ENCODE results near the gene HIVEP3.

Gene HIVEP3

DNA sequence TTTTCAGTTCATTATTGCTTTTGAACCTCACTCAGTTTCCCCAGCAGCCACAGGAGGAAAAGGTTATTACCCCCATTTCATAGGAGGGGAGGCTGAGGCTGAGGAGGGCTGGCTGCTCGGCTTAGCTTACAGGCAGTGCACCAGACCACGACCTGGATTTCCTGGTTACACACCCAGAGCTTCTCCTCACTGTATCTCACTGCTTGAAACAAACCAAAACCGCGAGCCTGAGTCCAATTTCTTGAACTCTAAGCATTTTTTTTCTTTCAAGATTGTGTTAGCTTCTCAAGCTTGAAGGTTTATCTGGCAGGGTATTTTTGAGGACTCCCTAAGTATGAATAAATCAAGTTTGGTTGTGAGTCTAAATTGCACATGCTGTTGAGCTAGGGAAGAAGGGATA, 245.3 kb downstream of the HIVEP3 start:
- Histone ChIP-seq H3K9me3 (ENCODE audit: low read length) (no peaks in the 10 kb centered on the region), H3K4me2 (ENCODE audit: low read length) (peak overlapping the region; percentile 62), H3F3A (ENCODE audit: insufficient read depth, low read length) (no peaks in the 10 kb centered on the region), H3K27ac (ENCODE audit: low read depth, low read length, poor library complexity, severe bottlenecking) (peak overlapping the region; percentile 66), H3K36me3 (ENCODE audit: insufficient read depth, low read length) (no peaks in the 10 kb centered on the region), H4K20me1 (ENCODE audit: insufficient read depth, low read length) (no peaks in the 10 kb centered on the region), H3K79me2 (ENCODE audit: insufficient read depth, low read length) (no peaks in the 10 kb centered on the region), H3K27me3 (ENCODE audit: insufficient read depth, low read length) (no peaks in the 10 kb centered on the region), H3K4me1 (ENCODE audit: insufficient read depth, low read length, severe bottlenecking) (peaks cover 26% of the 10 kb centered on the region), H3K9ac (ENCODE audit: low read length) (peak overlapping the region; percentile 23; the same call in 1 of the 2 replicates), H3K4me3 (ENCODE audit: low read depth, low read length, poor library complexity, severe bottlenecking) (peak overlapping the region; percentile 33), H2AFZ (ENCODE audit: low read length) (no peak overlapping the region), H3K9me2 (ENCODE audit: low read depth, low read length) (no peaks in the 10 kb centered on the region)
- TF ChIP-seq EZH2 (IDR thresholded peaks at IDR 0.05; ENCODE audit: borderline replicate concordance, low read length) (no peak), CTCF (IDR thresholded peaks at IDR 0.05; ENCODE audit: low read length) (no peak)

DNA sequence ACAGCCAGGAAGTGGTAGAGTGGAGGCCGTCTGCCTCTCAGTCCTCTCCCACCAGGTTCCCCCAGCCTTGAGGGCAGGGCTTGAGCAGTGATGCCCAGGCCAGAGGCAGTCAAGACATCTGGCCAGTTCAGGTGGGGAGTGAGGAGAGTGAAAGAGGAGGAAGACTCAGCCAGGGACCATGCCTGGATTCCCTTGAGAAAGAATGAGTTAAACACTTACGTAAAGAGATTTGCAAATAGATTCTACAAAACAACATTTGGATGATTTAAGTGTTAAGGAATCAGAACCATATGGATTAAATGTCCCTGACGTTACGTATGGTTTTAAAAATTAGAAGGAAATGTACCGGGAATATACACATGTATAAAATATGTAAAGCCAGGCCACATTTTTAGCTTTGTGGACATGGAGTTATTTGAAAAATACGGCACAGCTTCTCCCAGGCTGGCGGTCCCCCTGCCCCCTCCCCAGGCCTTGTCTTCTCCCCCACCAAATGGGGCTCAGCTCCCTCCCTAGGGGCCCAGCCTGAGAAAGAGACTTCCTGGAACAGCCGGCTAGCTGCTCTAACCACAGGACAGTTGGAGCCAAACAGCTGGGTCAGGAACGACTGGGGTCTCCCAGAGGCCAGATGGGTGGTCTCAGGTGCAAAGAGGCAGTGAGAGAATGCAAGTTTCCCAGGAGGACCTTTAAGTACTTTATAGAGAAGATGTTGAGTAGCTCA, 245.9 kb downstream of the HIVEP3 start:
- no peaks in the 10 kb centered on the region for H3K9me3 ChIP-seq (ENCODE audit: low read length)
- no peaks in the 10 kb centered on the region for H3K79me2 ChIP-seq (ENCODE audit: insufficient read depth, low read length)
- H3K36me3 ChIP-seq (ENCODE audit: insufficient read depth, low read length): no peaks in the 10 kb centered on the region
- no peaks in the 10 kb centered on the region for H3K9me2 ChIP-seq (ENCODE audit: low read depth, low read length)
- H2AFZ ChIP-seq (ENCODE audit: low read length): no peak overlapping the region
- H3K9ac ChIP-seq (ENCODE audit: low read length): peak overlapping the region; percentile 23; the same call in 1 of the 2 replicates
- H3K4me3 ChIP-seq (ENCODE audit: low read depth, low read length, poor library complexity, severe bottlenecking): no peak overlapping the region
- no peaks in the 10 kb centered on the region for H4K20me1 ChIP-seq (ENCODE audit: insufficient read depth, low read length)
- H3F3A ChIP-seq (ENCODE audit: insufficient read depth, low read length): no peaks in the 10 kb centered on the region
- H3K27me3 ChIP-seq (ENCODE audit: insufficient read depth, low read length): no peaks in the 10 kb centered on the region
- TF ChIP-seq CTCF (IDR thresholded peaks at IDR 0.05; ENCODE audit: low read length) (no peak), EZH2 (IDR thresholded peaks at IDR 0.05; ENCODE audit: borderline replicate concordance, low read length) (no peak)
- peaks cover 23% of the 10 kb centered on the region for H3K4me1 ChIP-seq (ENCODE audit: insufficient read depth, low read length, severe bottlenecking)
- H3K4me2 ChIP-seq (ENCODE audit: low read length): peak overlapping the region; percentile 62
- peak overlapping the region; percentile 66 for H3K27ac ChIP-seq (ENCODE audit: low read depth, low read length, poor library complexity, severe bottlenecking)

DNA sequence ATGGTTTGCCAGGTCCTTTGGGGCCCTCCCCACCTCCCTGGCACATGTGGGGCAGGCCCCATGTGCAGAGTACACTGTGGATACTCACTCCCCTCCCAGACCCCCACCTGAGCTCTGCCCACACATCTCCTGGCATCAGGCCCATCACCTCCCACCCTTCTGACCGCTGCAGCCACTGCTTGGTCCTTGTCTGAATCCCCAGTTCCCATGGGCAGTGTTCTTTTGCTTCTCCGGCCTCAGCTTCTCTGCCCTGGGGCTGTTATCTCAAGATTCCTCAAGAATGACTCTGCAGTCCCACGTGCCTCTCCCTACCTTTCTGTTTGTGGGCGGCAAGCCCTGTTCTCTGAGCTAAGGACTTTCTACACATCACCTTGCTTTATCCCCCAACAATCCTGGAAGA, 246.5 kb downstream of the HIVEP3 start:
- H3K79me2 ChIP-seq (ENCODE audit: insufficient read depth, low read length): no peaks in the 10 kb centered on the region
- no peak overlapping the region for H3K27ac ChIP-seq (ENCODE audit: low read depth, low read length, poor library complexity, severe bottlenecking)
- no peaks in the 10 kb centered on the region for H3K27me3 ChIP-seq (ENCODE audit: insufficient read depth, low read length)
- no peaks in the 10 kb centered on the region for H4K20me1 ChIP-seq (ENCODE audit: insufficient read depth, low read length)
- no peaks in the 10 kb centered on the region for H3K9me2 ChIP-seq (ENCODE audit: low read depth, low read length)
- no peak for TF ChIP-seq EZH2 (IDR thresholded peaks at IDR 0.05; ENCODE audit: borderline replicate concordance, low read length)
- TF ChIP-seq CTCF (IDR thresholded peaks at IDR 0.05; ENCODE audit: low read length): no peak
- no peak overlapping the region for H2AFZ ChIP-seq (ENCODE audit: low read length)
- peaks cover 29% of the 10 kb centered on the region for H3K4me1 ChIP-seq (ENCODE audit: insufficient read depth, low read length, severe bottlenecking)
- H3K9me3 ChIP-seq (ENCODE audit: low read length): no peaks in the 10 kb centered on the region
- H3F3A ChIP-seq (ENCODE audit: insufficient read depth, low read length): no peaks in the 10 kb centered on the region
- no peak overlapping the region for H3K9ac ChIP-seq (ENCODE audit: low read length)
- no peaks in the 10 kb centered on the region for H3K36me3 ChIP-seq (ENCODE audit: insufficient read depth, low read length)
- no peak overlapping the region for H3K4me3 ChIP-seq (ENCODE audit: low read depth, low read length, poor library complexity, severe bottlenecking)
- H3K4me2 ChIP-seq (ENCODE audit: low read length): no peak overlapping the region

Data from OCI-LY1 (cell line).